ENCODE results near the gene RAB11FIP4. TPM values are rescaled to one million over a fixed set of nuclear protein-coding genes. Genes with fewer than 3 reads are reported as not detected.

Gene RAB11FIP4
- total RNA-seq, 1 experiment from 2014 or later: 48.8 TPM

GRCh38 chr17:31535581-31535981 is 144.1 kb downstream of the RAB11FIP4 start:
- in situ Hi-C loops (cut with HindIII; ENCODE audit: low pct_unique_long_range_greater_than_20kb, low sequenced_read_pairs): no loop called here
- no peak for DNase-seq (ENCODE audit: low read depth, low spot score)

- in situ Hi-C loops (cut with HindIII; ENCODE audit: low pct_unique_long_range_greater_than_20kb, low sequenced_read_pairs): no loop called here
- no peak for DNase-seq (ENCODE audit: low read depth, low spot score)
These were observed 145.0 kb downstream of the RAB11FIP4 start for GRCh38 chr17:31536451-31536850.

GRCh38 chr17:31537565-31538011 is 146.1 kb downstream of the RAB11FIP4 start:
- in situ Hi-C loops (cut with HindIII; ENCODE audit: low pct_unique_long_range_greater_than_20kb, low sequenced_read_pairs): no loop called here
- no peak for DNase-seq (ENCODE audit: low read depth, low spot score)

GRCh38 chr17:31538080-31538762 is 146.7 kb downstream of the RAB11FIP4 start:
- in situ Hi-C loops (cut with HindIII; ENCODE audit: low pct_unique_long_range_greater_than_20kb, low sequenced_read_pairs): no loop called here
- DNase-seq (ENCODE audit: low read depth, low spot score): no peak

GRCh38 chr17:31540602-31541307 is 149.3 kb downstream of the RAB11FIP4 start:
- in situ Hi-C loops (cut with HindIII; ENCODE audit: low pct_unique_long_range_greater_than_20kb, low sequenced_read_pairs): no loop called here
- no peak for DNase-seq (ENCODE audit: low read depth, low spot score)

GRCh38 chr17:31541559-31541958 is 150.1 kb downstream of the RAB11FIP4 start:
- in situ Hi-C loops (cut with HindIII; ENCODE audit: low pct_unique_long_range_greater_than_20kb, low sequenced_read_pairs): no loop called here
- DNase-seq (ENCODE audit: low read depth, low spot score): peak; percentile 43

- in situ Hi-C loops (cut with HindIII; ENCODE audit: low pct_unique_long_range_greater_than_20kb, low sequenced_read_pairs): no loop called here
- DNase-seq (ENCODE audit: low read depth, low spot score): no peak
These were observed 152.7 kb downstream of the RAB11FIP4 start for GRCh38 chr17:31544186-31544585.

GRCh38 chr17:31546650-31547049 is 155.2 kb downstream of the RAB11FIP4 start:
- no peak for DNase-seq (ENCODE audit: low read depth, low spot score)
- in situ Hi-C loops (cut with HindIII; ENCODE audit: low pct_unique_long_range_greater_than_20kb, low sequenced_read_pairs): no loop called here

- no peak for DNase-seq (ENCODE audit: low read depth, low spot score)
- in situ Hi-C loops (cut with HindIII; ENCODE audit: low pct_unique_long_range_greater_than_20kb, low sequenced_read_pairs): no loop called here
These were observed 157.2 kb downstream of the RAB11FIP4 start for GRCh38 chr17:31548709-31549108.

- in situ Hi-C loops (cut with HindIII; ENCODE audit: low pct_unique_long_range_greater_than_20kb, low sequenced_read_pairs): no loop called here
- DNase-seq (ENCODE audit: low read depth, low spot score): peak; percentile 88
These were observed 157.6 kb downstream of the RAB11FIP4 start for GRCh38 chr17:31549121-31549524.

GRCh38 chr17:31549525-31550388 is 158.3 kb downstream of the RAB11FIP4 start:
- DNase-seq (ENCODE audit: low read depth, low spot score): peak; percentile 93
- in situ Hi-C loops (cut with HindIII; ENCODE audit: low pct_unique_long_range_greater_than_20kb, low sequenced_read_pairs): no loop called here

- DNase-seq (ENCODE audit: low read depth, low spot score): peak; percentile 33
- in situ Hi-C loops (cut with HindIII; ENCODE audit: low pct_unique_long_range_greater_than_20kb, low sequenced_read_pairs): no loop called here
These were observed 159.0 kb downstream of the RAB11FIP4 start for GRCh38 chr17:31550389-31551056.

- in situ Hi-C loops (cut with HindIII; ENCODE audit: low pct_unique_long_range_greater_than_20kb, low sequenced_read_pairs): no loop called here
- DNase-seq (ENCODE audit: low read depth, low spot score): no peak
These were observed 161.1 kb downstream of the RAB11FIP4 start for GRCh38 chr17:31552568-31552967.

GRCh38 chr17:31553506-31553905 is 162.0 kb downstream of the RAB11FIP4 start:
- in situ Hi-C loops (cut with HindIII; ENCODE audit: low pct_unique_long_range_greater_than_20kb, low sequenced_read_pairs): no loop called here
- no peak for DNase-seq (ENCODE audit: low read depth, low spot score)

- no peak for DNase-seq (ENCODE audit: low read depth, low spot score)
- in situ Hi-C loops (cut with HindIII; ENCODE audit: low pct_unique_long_range_greater_than_20kb, low sequenced_read_pairs): no loop called here
These were observed 163.5 kb downstream of the RAB11FIP4 start for GRCh38 chr17:31554930-31555329.

GRCh38 chr17:31556969-31557645 is 165.6 kb downstream of the RAB11FIP4 start:
- DNase-seq (ENCODE audit: low read depth, low spot score): no peak
- in situ Hi-C loops (cut with HindIII; ENCODE audit: low pct_unique_long_range_greater_than_20kb, low sequenced_read_pairs): no loop called here
